ENCODE measurements around the gene ADGRL3. TPM values are rescaled to one million over a fixed set of nuclear protein-coding genes. Genes with fewer than 3 reads are reported as not detected.
A peak's percentile ranks its signal among the peaks of the same experiment; 100 is the strongest.
"Not testable (repeated sequence)": the region's sequence is repeated elsewhere in the genome, so short reads cannot be mapped to it uniquely, and the experiment has no call there.

ADGRL3 gene
- total RNA-seq, 1 donor from 2014 or later: 306 TPM

DNA sequence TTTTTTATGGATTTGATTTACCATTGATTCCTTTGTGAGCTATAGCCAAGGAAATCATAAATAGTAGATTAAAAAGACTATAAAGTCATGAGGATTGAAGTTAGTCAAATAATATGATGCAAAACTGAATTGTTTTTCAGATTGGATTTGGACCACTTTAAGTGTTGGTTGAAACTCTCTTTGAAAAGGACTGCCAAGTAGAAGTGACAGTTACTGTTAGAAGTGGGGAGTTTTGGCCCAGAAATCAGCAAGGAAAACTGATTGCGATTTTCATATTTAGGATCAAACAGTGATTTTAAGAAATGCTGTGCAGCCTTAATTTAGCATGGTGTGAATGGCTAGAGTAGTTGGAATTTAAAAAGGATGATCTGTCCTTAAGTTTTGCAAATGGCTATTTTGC, 4.9 kb downstream of the ADGRL3 start:
- DNase-seq: no peak

DNA sequence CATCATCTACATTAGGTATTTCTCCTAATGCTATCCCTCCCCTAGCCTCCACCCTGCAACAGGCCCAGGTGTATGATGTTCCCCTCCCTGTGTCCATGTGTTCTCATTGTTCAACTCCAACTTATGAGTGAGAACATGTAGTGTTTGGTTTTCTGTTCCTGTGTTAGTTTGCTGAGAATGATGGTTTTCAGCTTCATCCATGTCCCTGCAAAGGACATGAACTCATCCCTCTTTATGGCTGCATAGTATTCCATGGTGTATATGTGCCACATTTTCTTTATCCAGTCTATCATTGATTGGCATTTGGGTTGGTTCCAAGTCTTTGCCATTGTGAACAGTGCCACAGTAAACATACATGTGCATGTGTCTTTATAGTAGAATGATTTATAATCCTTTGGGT, 7.0 kb downstream of the ADGRL3 start:
- DNase-seq: not testable (repeated sequence)

DNA sequence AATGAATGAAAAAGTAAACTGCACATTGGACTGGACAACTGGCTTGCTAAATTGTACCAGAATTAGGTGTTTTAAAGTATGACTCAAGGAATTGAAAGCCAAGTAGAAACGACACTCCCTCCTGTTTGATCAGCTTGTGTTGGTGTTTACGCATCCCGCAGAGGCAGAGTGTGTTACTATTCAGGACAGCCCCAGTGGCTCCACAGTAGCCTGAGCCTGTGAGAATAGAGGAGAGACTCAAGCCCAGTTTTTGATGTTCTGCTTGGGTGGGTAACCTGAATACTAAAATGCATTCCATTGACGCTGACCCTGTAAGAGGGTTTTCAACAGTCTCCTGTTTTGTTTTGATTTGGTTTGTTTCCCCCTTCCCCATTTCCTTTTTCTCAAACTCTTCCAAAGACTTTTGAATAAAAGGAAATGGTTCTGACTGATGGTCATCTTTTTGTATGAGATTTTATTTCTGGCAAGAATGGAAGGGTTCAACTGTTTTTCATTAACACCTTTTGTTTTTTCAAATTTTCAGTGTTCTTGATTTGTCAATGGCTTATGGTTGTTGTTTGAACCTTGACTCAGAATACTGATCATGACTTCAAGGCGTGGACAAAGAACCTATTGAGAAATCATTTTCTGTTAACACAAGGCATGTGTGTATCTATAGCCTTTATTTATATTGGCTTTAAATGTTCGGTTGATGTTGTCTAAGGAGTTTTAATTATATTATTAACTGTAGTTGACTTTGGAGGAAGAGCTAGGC, 10.2 kb downstream of the ADGRL3 start:
- no peak for DNase-seq

DNA sequence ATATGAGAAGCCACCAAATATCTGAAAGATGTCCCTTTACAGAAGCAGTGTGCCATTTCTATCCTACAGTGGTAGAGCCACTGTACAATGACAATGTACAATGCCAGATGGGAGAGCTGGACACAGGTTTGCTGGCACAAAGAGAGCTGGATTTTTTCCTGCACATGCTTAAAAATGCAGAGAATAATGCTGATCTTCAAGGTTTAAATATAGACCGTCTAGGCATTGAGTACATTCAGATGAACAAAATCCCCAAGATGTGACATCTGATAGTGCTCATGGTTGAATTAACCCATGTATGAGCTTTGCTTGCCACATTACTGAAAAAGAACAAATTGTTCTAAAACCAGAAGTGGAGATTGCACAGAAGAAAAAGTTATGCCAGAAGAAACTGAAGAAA, 11.7 kb downstream of the ADGRL3 start:
- no peak for DNase-seq

DNA sequence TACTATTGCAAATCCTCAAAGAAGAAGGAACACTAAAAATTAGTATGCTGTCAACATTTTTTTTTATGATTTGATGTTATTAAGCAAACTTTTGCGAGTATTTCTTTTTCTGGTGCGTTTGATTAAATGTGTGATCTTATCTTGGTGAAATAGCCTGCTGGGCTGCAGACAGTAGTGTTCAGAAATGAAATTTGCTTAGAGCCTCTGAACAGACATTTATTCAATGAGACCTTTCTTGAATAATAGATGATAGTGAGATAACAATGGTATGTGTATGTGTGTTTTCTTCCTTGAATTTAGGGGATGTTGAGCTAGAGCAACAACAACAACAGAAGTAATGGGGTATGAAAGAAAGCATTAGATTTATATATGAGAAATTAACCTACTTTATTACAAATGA, 12.7 kb downstream of the ADGRL3 start:
- no peak for DNase-seq

DNA sequence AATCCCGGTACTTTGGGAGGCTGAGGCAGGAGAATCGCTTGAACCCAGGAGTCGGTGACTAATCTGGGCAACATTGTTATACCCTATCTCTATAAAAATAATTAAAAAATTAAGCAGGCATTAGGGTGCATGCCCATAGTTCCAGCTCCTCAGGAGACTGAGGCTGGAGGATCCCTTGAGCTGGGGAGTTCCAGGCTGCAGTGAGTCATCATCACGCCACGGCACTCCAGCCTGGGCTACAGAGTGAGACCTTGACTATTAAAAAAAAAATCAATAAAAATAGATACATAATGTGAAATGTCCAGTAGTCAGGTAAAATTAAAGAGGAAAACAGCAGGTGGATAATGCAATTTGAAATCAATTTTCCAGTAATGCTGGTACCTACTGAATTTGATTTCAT, 14.6 kb downstream of the ADGRL3 start:
- no peak for DNase-seq

DNA sequence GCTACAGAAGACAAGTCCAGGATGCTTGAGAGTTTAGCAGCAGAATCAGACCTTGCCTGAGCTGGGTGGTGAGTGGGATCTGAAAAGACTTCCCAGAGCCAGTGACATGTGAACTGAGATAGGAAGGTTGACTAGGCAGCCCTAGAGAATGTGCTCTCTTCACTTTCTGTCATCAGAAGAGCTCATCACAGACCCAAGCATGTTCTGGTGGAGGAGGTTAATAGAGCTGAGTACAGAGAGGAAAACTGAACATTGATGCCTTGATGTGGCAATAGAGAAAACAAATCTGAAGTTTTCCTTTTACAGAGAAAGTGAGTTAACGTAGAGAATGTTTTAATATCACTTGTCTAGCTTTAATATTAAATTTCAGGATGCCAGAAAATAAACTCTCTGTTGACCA, 17.1 kb downstream of the ADGRL3 start:
- no peak for DNase-seq

DNA sequence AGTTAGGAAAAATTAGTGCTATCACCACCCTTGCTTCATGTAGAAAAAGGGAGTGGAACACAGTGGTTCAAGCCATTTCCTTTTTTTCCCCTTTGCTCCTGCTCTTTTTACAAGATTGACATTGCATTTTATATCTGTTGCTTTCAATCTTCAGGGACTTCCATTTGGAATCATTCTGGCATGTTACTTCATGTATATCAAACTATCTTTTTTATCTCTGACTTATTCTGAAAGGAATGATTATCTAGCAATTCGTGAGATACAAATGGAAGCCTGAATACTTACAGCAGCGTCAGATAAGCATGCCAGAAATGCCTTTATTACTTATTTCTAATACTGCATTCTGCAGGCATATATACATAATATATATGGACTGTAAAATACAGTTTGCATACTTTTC, 20.4 kb downstream of the ADGRL3 start:
- no peak for DNase-seq

DNA sequence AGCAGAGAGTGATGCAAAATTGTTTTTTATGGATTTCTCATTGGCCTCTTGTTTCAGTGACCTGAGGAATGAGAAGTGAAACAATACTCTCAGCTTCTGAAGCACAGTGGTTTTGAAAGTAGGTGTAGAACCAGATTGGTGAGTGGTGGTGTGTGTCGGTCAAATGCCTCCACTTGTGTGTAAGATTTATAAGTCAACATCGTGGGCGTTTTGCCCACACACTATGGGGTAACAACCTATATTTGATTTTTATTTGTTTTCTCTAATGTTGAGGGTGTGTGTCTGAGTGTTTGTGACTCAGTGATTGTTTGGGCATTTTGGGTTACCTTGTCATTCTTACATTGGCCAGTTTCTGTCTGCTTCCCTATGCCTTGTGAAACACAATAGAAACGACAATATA, 23.3 kb downstream of the ADGRL3 start:
- DNase-seq: no peak

DNA sequence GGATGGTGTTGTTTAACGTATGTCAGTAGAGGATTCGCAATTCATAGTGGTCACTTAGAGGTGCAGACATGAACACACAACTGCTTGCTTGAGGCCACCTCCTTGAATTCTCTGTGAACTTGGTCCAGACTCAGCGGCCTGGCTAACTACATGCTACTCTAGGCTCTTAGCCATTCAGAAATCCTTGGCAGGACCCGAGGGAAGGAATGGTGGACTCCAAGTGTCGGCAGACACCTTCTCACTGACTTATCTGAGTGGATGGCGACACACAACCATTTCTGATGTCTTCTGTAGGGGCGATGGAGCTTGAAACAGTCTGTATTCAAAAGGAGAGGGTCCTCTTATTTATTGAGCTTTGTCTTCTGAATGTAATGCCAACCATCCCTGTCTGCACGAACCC, 24.4 kb downstream of the ADGRL3 start:
- no peak for DNase-seq

DNA sequence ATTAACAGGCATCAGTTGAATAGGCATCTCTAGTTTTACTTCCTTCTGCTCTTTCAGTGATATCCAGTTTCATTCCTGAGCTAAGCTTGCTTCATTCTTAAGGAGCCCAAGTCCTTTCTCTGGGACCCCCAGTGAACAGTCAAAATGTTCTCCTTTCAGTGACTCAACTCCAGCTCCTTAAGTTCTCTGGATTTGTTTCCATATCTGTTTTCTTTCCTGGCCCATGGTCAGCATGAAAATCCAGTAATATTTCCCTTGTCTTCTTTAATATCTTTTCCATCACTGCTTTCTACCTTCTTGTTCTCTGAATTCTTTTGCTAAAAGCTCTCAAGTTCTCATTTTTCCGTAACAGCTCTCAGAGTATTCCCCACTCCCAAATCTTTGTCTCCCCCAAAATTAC, 25.5 kb downstream of the ADGRL3 start:
- no peak for DNase-seq

DNA sequence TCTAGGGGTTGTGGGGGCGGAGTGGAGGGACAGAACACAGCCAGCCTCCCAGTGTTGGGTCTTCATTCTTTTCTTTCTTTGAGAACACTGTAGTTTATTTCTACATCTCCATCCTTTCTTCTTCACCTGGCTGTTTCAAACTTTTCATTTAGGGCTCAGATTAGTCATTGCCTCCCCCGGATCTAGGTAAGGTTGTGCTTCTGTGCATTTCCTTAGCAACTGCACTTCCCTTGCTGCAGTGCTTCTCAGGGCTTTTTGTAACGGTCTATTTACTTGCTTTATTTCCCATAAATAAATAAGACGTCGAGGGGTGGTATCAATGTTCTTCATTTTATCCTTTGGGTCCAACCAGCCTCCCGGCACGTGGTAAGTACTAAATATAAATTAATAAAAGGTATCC, 31.3 kb downstream of the ADGRL3 start:
- DNase-seq: no peak

DNA sequence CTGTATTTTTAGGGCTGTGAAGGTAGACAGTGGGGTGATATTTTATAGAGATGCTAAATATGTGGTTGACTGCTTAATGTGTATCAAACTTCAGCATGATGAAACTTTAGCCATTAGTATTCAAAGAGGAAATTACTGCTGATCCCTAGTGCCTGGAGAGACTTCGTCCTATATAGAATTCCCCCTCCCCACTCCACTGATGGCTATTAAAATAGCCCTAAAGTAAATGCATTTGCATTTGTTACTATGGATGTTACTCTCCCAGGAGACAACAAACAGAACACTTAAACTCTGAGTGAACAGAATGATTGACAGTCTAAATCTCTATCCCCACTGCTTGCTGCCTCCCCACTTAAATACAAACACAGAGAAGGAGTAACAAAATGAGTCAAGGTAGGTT, 39.1 kb downstream of the ADGRL3 start:
- no peak for DNase-seq

DNA sequence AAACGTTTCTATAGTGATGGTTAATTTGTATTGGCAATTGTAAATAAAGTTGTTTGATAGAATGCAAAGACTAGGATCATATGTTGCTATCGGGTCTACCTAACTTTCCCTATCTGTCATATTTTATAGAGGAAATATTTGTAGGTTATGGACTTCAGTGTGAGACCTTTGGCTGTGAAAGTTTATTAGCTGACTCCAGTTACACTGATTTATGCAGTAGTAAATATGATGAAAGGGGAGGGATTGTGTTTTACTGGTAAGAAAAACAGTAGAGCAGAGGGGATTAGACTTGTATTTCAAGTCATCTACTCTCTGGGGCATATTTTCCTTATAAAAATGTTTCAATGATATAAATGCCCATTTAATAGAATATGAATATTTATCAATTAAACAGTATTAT, 43.8 kb downstream of the ADGRL3 start:
- no peak for DNase-seq

DNA sequence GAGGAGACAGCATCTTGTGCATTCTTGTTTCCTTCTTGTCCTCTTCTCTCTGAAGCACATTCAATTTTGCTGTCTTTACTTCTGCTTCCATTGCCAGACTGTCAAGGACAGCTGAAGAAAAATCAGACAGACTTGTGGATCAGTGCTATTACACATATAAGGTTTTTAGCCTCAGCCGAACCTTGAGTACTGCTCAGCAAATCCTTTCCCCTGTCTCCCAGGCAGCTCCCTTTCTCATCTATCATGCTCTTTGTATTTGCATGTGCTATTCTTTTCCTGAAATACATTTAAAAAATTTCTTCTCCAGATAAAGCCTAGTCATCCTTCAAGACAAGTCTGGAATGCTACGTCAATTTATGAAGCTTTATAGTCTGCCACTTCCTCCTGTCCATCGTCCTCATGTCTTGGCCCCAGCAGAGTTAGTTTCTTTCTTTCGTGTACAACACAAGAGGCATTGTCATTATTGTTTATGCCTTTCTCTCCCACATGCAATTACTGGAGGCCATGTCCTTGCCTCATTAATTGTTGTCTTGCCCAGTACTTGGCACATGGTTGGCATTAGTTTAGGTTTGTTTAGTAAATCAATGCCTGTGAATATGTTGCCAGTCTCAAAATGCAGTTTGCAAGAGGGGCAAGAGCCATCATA, 45.1 kb downstream of the ADGRL3 start:
- DNase-seq: peak; percentile 5

DNA sequence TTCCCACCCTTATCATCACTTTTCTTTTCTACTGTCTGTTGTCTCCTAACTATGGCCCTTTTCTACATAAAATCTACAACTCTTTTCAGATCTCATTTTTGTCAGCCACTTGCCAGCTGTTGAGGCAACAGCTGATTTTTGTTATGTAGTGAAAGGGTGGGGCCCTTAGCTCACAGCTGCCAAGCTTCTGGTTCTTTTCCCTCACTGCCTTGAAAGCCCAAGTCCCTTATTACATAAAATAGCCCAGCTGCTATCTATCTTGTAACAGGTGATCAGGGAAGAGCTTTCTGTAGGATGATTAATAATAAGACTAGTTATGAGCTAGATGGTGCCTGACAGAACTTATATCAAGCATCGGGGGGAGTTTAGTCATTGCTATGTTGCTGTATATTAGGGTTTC, 45.9 kb downstream of the ADGRL3 start:
- DNase-seq: no peak

DNA sequence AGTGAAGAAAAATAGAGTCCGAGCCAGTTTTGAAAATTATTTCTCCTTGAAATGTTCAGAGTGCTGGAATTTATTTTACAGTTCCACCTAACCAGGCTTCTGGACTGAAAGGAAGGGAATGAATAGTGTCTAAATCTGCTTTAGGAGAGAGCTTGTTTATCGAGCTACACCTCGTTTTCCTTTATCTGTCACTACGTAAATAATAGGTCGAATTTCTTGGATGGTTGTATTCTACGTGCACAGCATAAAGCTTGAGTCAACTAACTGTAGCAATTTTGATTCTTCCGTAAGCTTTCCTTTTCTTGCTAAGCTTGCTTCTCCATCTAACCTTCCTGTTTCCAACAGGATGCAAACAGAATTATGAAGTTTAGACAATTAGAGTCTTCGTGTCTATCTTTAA, 48.6 kb downstream of the ADGRL3 start:
- DNase-seq: no peak

DNA sequence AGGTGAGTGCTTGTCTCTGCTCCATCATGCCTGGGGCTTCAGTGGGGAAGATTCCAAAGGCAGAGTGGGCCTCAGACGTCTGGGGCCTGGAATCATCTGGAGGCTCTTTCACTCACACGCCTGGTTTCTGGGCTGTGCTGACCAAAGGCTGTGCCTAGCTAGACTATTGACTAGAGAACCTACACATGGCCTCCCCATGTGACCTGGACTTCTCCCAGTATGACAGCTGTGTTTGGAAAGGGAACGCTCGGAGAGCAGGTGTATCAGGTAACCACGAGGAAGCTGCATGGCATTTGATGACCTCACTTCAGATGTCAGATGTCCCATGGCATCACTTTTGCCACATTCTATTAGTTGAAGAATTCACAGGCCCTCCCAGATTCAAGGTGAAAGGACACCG, 51.0 kb downstream of the ADGRL3 start:
- no peak for DNase-seq

DNA sequence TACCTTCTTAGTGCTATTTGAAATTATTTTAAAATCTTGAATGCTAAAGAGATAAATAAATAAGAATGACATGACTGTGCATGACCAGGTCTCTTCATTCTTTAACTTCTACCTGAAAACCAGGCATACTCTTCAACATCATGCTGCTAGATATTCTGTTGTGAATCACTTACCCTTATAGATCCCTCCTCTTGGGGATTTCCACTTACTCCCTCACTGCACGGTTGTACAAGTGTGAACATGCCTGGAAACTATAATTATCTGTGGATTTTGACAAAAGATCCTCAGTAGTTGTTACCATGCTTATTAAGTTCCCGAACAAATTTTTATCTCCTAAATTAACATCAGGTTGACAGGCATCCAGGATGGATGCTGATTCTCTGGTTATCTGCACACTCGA, 54.3 kb downstream of the ADGRL3 start:
- no peak for DNase-seq

DNA sequence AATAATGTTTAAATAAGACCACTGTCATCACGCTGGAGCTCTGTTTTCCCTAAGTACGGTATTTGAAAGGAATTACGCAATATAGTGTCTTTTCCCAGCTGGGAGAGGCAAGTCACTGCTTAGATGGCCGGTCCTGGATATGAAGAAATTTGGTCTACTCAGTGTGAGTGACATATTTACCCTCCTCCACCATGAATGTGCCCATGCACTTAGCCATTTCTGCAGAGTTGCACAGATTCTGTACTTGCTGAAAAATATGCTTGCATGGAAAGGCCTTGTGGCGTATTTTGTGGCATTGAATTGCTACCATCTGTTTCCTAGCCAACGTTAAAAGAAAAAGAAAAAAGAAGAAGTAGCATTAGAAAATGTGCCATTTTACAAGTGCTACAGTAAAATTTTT, 73.1 kb downstream of the ADGRL3 start:
- DNase-seq: peak; percentile 4

DNA sequence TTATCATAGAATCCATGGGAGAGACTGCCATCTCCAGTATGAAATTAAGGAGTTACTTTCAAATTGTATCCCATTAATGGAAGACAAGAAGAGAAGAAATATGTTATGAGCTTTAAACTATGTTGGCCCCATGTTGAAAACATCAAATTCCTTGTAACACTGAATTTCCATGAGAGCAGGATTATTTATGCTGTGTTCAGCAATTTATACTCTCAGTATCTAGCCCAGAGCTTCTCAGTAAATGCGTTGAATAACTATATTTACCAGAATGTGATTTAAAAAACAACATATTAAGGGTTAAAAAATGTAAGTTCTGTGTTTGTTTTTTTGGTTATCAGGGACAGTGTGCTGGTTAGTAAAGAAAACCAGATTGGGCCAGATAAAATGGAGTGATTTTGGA, 74.2 kb downstream of the ADGRL3 start:
- no peak for DNase-seq

DNA sequence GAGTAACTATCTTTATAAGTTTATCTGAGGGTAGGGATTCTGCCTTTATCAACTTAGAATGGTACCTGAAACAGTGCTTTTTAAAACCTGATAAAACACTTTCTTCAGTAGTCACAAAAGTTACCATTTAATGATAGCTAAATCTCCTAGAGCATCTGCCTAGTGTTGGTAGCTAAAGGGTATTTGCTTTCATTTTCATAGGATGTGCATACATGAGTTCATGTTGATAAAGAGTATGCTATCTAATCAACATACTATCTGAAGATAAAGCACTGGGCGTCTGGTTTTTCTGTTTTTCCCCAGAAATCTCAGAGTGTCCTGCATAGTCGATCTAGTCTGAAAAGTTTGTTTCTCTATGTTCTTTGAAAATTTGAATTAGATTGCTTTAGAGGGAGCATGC, 75.1 kb downstream of the ADGRL3 start:
- DNase-seq: no peak

DNA sequence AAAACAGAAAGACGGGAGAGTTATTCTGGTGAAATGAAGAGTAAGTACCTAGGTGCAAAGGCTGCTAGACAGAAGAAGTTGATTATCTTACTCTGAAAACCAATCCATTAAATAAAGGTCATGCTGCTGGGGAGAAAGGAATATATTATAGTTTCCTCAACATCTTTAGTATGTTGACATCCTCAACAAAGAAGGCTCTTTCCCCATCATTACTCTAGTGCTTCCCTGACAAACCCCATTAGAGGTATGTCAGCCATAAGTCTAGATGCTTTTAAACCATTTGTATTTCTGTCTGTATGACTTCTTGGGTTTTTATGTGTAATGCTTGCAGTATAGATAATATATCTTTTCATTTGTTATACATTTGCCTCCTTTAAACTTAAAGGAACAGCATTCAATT, 75.9 kb downstream of the ADGRL3 start:
- DNase-seq: no peak

All from occipital lobe (tissue), 2 donors.